ENCODE data around the gene NT5C2. TPM values are rescaled to one million over a fixed set of nuclear protein-coding genes. Genes with fewer than 3 reads are reported as not detected.

Gene NT5C2
- total and polyA plus RNA-seq, 8 donors = 19.4 to 45.0 (median 26.4) TPM

GRCh38 chr10:103153302-103154197 is 39.5 kb downstream of the NT5C2 start:
- peak overlapping the region in 3 of 4 donors; percentile 25 to 91 (median 90) for H3K27ac ChIP-seq
- ATAC-seq (peak; percentile 35 to 71 (median 64)), DNase-seq (no peak), FAIRE-seq (no peak)
- WGBS, 2 donors = 5 to 6% methylated on average over 8 of the region's 8 CpGs
- H3K4me1 ChIP-seq = peaks cover 22 to 37% (median 32%) of the 10 kb centered on the region in 3 donors
- intact Hi-C loops (cut with DNase I) = no loop called here
- H3K4me3 ChIP-seq = peak overlapping the region in 1 of 4 donors; percentile 17
- no peaks in the 10 kb centered on the region for H3K36me3 ChIP-seq
- no peaks in the 10 kb centered on the region for H3K27me3 ChIP-seq
- no peaks in the 10 kb centered on the region for H3K9me3 ChIP-seq
- TF ChIP-seq CTCF (IDR thresholded peaks at IDR 0.05) = no peak

- intact Hi-C loops (cut with DNase I) = no loop called here
- no peak for TF ChIP-seq CTCF (IDR thresholded peaks at IDR 0.05)
- WGBS, 2 donors = 95 to 96% methylated on average over 2 of the region's 2 CpGs
These were observed 43.0 kb downstream of the NT5C2 start for GRCh38 chr10:103149991-103150622.

GRCh38 chr10:103147645-103148044 is 45.4 kb downstream of the NT5C2 start:
- WGBS, 2 donors = 95 to 96% methylated on average over 4 of the region's 4 CpGs
- ATAC-seq = no peak
- intact Hi-C loops (cut with DNase I) = no loop called here
- Histone ChIP-seq H3K4me3 (no peak overlapping the region), H3K9me3 (no peaks in the 10 kb centered on the region), H3K4me1 (peaks cover 26 to 35% (median 26%) of the 10 kb centered on the region in 3 donors), H3K27ac (no peak overlapping the region), H3K36me3 (no peaks in the 10 kb centered on the region), H3K27me3 (no peaks in the 10 kb centered on the region)
- no peak for FAIRE-seq
- no peak for TF ChIP-seq CTCF (IDR thresholded peaks at IDR 0.05)
- DNase-seq = no peak

More at GRCh38 chr10:103149991-103150622, 43.0 kb downstream of the NT5C2 start:
- Histone ChIP-seq H3K4me1 (peaks cover 31 to 50% (median 49%) of the 10 kb centered on the region in 3 donors), H3K4me3 (no peak overlapping the region), H3K36me3 (no peaks in the 10 kb centered on the region), H3K27me3 (no peaks in the 10 kb centered on the region), H3K27ac (no peak overlapping the region), H3K9me3 (no peaks in the 10 kb centered on the region)
- DNase-seq = no peak
- FAIRE-seq = no peak
- no peak for ATAC-seq

GRCh38 chr10:103145860-103146466 is 47.1 kb downstream of the NT5C2 start:
- ATAC-seq = peak; percentile 85 to 91 (median 89)
- peak overlapping the region in 2 of 4 donors; percentile 53 to 59 for H3K27ac ChIP-seq

More at GRCh38 chr10:103145860-103146466, 47.1 kb downstream of the NT5C2 start:
- Histone ChIP-seq H3K4me3 (no peak overlapping the region), H3K9me3 (no peaks in the 10 kb centered on the region), H3K4me1 (peaks cover 13 to 23% (median 18%) of the 10 kb centered on the region in 3 donors), H3K36me3 (no peaks in the 10 kb centered on the region), H3K27me3 (no peaks in the 10 kb centered on the region)
- FAIRE-seq (peak; percentile 60), DNase-seq (peak in 5 of 6 donors; percentile 59 to 89 (median 72))
- no peak for TF ChIP-seq CTCF (IDR thresholded peaks at IDR 0.05)
- intact Hi-C loops (cut with DNase I) = no loop called here
- 26 to 27% methylated on average over 3 of the region's 3 CpGs for WGBS, 2 donors

Data from pancreas (tissue), 10 donors.